ENCODE measurements around the gene ACACA.

The ACACA gene

GRCh38 chr17:37292429-37293139, 114.1 kb downstream of the ACACA start:
- DNase-seq (ENCODE audit: low read depth in 3 of 3): no peak

GRCh38 chr17:37291351-37291750, 115.3 kb downstream of the ACACA start:
- DNase-seq (ENCODE audit: low read depth in 3 of 3): no peak

GRCh38 chr17:37286430-37286829, 120.2 kb downstream of the ACACA start:
- DNase-seq (ENCODE audit: low read depth in 3 of 3): no peak

- no peak for DNase-seq (ENCODE audit: low read depth in 3 of 3)
Measured at GRCh38 chr17:37284191-37284590, 122.4 kb downstream of the ACACA start.

GRCh38 chr17:37283414-37283961, 123.1 kb downstream of the ACACA start:
- DNase-seq (ENCODE audit: low read depth in 3 of 3): no peak

- DNase-seq (ENCODE audit: low read depth in 3 of 3): no peak
Measured at GRCh38 chr17:37280841-37281240, 125.8 kb downstream of the ACACA start.

GRCh38 chr17:37278247-37278894, 128.3 kb downstream of the ACACA start:
- no peak for DNase-seq (ENCODE audit: low read depth in 3 of 3)

GRCh38 chr17:37276475-37276874, 130.2 kb downstream of the ACACA start:
- no peak for DNase-seq (ENCODE audit: low read depth in 3 of 3)

- DNase-seq (ENCODE audit: low read depth in 3 of 3): no peak
Measured at GRCh38 chr17:37274461-37274860, 132.2 kb downstream of the ACACA start.

GRCh38 chr17:37273409-37274051, 133.1 kb downstream of the ACACA start:
- DNase-seq (ENCODE audit: low read depth in 3 of 3): no peak

- DNase-seq (ENCODE audit: low read depth in 3 of 3): no peak
Measured at GRCh38 chr17:37265446-37266173, 141.0 kb downstream of the ACACA start.

GRCh38 chr17:37261286-37261685, 145.3 kb downstream of the ACACA start:
- no peak for DNase-seq (ENCODE audit: low read depth in 3 of 3)

- DNase-seq (ENCODE audit: low read depth in 3 of 3): no peak
Measured at GRCh38 chr17:37259030-37259735, 147.5 kb downstream of the ACACA start.

GRCh38 chr17:37256627-37257026, 150.0 kb downstream of the ACACA start:
- DNase-seq (ENCODE audit: low read depth in 3 of 3): no peak

- no peak for DNase-seq (ENCODE audit: low read depth in 3 of 3)
Measured at GRCh38 chr17:37255432-37255831, 151.2 kb downstream of the ACACA start.

GRCh38 chr17:37247825-37248224, 158.8 kb downstream of the ACACA start:
- no peak for DNase-seq (ENCODE audit: low read depth in 3 of 3)

- no peak for DNase-seq (ENCODE audit: low read depth in 3 of 3)
Measured at GRCh38 chr17:37246085-37246484, 160.6 kb downstream of the ACACA start.

- no peak for DNase-seq (ENCODE audit: low read depth in 3 of 3)
Measured at GRCh38 chr17:37240381-37240780, 166.3 kb downstream of the ACACA start.

- DNase-seq (ENCODE audit: low read depth in 3 of 3): no peak
Measured at GRCh38 chr17:37239690-37240334, 166.8 kb downstream of the ACACA start.

GRCh38 chr17:37234106-37234505, 172.5 kb downstream of the ACACA start:
- DNase-seq (ENCODE audit: low read depth in 3 of 3): no peak

GRCh38 chr17:37233036-37233435, 173.6 kb downstream of the ACACA start:
- no peak for DNase-seq (ENCODE audit: low read depth in 3 of 3)
